CD4-positive, alpha-beta T cell treated with Interleukin-15 for 4 hours (primary cell): Measurements from ENCODE around the gene TNNI2.
"Not testable (repeated sequence)": the region's sequence is repeated elsewhere in the genome, so short reads cannot be mapped to it uniquely, and the experiment has no call there.

Experiments
- DNase-seq: peaks from one replicate; pipeline ENCODE4 v3.0.0-alpha.2; 2020; ENCODE audit warnings: low spot score

TNNI2 gene

GRCh38 chr11:1838426-1839144 is at the start of gene TNNI2:
TNNI2 (plus strand) TSS chr11:1838981; CDS start chr11:1839697, 716 bp downstream.
- DNase-seq: no peak

GRCh38 chr11:1791912-1792311 is 46.9 kb upstream of the TNNI2 start:
- DNase-seq: no peak

- peak; percentile 6 for DNase-seq
Measured at GRCh38 chr11:1792461-1792860, 46.3 kb upstream of the TNNI2 start.

GRCh38 chr11:1793081-1793480 is 45.7 kb upstream of the TNNI2 start:
- DNase-seq: no peak

DNA sequence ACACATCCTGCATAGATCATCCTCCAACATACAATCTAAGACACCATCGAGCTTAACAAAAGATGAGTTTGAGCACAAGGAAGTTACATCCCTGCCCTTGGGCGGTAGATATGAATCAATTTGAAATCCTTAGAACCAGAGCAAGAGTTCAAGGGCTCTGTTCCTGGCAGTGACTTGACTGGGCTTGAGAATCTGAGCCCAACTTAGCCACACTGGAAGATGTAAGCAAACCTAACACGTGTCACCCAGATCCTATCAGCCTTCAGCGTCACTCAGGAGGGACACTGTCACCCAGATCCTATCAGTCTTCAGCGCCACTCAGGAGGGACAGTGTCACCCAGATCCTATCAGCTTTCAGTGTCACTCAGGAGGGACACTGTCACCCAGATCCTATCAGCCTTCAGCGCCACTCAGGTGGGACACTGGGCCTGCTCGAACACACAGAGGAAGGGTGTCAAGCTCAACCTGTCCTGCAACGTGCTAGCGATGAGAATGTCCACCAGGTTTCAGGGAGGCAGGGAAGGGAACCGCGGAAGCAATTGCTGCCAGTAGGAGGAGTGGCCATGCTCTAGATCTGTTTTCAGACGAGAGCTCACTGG is 42.3 kb upstream of the TNNI2 start:
- DNase-seq: no peak

- no peak for DNase-seq
Measured at GRCh38 chr11:1797391-1798125, 41.2 kb upstream of the TNNI2 start.

DNA sequence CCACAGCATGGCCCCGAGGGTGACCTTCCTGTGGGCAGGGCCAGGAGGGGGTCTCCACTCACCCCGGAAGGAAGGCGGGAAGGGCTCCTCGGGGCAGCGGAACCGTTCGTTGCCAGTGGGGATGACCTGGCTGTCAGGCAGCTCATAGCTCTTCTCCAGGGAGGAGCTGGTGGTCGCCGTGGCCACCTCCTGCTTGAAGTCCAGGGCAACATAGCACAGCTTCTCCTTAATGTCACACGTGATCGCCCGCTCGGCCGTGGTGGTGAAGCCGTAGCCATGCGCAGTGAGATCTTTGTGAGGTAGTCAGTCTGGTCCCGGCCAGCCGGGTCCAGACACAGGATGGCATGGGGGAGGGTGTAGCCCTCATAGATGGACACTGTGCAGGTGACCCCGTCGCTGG is 35.5 kb upstream of the TNNI2 start:
- no peak for DNase-seq

GRCh38 chr11:1803835-1804519 is 34.8 kb upstream of the TNNI2 start:
- DNase-seq: not testable (repeated sequence)

GRCh38 chr11:1805525-1805924 is 33.3 kb upstream of the TNNI2 start:
- no peak for DNase-seq

- DNase-seq: no peak
Measured at GRCh38 chr11:1807264-1807995, 31.4 kb upstream of the TNNI2 start.

- no peak for DNase-seq
Measured at GRCh38 chr11:1810761-1811160, 28.0 kb upstream of the TNNI2 start.

DNA sequence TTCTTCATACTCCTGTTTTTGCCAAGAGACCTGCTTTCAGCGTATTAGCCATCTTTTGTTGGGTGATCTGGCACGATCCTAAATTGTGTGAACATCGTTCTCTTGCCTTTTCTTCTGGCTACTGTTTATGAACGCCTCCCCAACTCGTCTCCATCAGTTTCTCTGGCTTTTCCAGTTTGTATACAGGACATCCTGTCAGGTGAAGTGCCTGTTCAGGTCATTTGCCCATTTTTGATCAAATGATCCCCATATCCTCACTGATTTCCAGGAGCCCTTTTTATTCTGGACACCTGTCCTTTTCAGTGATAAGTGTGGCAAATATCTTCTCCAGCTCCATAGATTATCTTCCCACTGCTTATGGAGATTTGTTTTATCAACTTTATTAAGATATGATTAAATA is 26.5 kb upstream of the TNNI2 start:
- DNase-seq: no peak

DNA sequence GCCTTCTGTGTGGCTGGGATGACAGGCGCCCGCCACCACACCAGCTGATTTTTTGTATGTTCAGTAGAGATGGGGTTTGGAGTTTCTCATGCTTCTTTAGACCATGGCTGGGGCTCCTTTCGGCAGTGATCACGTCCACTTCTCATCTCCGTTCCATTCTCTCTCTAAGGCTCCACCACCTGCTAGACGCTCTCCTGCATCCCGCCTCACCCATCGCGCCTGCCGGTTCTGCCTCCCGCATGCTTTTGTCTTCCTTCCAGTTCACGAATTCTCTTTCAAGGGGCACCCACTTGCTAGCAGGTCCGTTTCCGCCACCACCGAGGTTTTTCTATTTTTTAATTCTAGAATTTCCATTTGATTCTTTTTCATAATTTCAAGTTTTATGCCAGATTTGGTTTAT is 26.0 kb upstream of the TNNI2 start:
- DNase-seq: no peak

DNA sequence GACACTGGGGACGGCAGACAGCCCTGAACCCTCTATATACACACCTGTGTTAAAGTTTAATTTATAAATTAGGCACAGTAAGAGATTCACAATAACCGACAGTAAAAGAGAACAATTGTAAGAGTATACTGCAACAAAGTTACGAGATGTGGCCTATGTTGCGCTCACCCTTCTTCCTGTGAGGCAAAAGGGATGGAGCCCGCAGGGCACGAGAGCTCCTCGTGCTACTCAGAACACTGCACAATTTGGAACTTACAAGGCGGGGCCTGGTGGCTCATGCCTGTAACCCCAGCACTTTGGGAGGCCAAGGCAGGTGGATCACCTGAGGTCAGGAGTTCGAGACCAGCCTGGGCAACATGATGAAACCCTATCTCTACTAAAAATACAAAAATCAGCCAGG is 25.4 kb upstream of the TNNI2 start:
- DNase-seq: not testable (repeated sequence)

GRCh38 chr11:1814691-1815090 is 24.1 kb upstream of the TNNI2 start:
- DNase-seq: no peak

DNA sequence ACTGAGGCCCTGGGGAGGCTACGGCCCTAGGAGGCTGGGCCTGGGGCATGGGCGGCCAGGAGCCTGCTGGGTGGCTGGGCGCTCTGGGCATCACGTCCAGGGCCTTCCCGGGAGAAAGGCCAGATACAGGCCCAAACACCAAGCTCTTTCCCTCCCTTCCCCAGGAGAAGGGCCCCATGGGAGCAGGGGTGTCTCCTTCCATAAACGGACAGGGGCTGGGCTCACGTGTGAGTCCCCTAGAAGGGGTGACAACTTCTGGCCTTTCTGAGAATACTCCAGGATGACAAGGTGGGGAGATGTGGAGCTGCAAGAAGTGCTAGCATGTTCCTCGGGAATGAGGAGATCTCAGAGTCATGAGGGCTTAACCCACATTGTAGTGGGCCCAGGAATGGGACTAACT is 23.5 kb upstream of the TNNI2 start:
- DNase-seq: no peak

DNA sequence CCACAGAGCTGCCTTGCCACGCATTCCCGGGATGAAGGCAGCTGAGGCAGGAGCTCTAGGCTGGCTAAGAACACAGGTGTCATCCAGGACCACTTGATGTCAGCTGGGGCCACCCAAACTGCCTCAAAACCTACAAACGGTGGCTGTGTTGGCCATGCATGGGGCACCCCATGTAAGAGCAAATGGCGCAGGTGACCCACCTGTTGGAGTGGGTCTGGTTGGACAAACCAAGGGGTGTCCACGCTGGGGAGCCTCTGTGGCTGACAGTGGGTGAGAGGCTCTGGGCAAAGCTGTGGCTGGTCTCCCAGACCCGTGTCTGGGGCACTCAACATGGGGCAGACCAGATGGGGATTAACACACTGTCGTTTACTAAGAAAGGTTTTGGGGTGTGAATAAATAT is 23.0 kb upstream of the TNNI2 start:
- no peak for DNase-seq

DNA sequence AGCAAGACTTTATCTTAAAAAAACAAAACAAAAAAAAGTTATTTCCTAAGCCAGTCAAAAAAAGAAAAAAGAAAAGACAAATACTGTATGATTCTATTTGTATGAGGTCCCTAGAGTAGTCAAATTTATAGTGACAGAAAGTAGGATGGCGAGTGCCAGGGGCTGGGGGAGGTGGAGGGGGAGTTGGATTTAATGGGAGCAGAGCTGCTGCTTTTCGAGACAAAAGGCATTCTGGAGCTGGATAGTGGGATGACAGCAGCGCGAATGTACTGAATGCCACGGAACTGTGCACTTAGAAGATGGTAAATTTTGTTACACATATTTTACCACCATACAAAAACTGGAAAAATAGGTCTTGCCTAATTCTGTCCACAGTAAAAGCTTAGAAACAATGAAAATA is 21.8 kb upstream of the TNNI2 start:
- no peak for DNase-seq

DNA sequence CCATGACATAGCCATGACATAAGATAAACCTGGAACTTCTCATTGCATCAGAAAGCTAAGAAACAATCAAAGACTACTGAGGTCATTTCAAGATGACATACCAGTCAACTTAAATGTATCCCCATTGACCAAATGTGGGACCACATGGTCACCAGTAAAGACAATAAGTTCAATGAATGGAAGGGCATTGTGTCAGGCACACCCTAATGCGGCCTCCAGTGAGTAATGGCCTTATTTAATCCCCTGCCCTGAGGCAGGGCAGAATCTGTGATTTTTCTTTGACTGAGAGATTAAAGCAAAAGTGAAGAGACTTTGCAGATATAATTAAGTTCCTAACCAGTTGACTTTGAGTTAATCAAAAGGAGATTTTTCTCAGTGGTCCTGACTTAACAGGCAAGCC is 21.3 kb upstream of the TNNI2 start:
- DNase-seq: no peak

GRCh38 chr11:1819074-1819473 is 19.7 kb upstream of the TNNI2 start:
- no peak for DNase-seq

DNA sequence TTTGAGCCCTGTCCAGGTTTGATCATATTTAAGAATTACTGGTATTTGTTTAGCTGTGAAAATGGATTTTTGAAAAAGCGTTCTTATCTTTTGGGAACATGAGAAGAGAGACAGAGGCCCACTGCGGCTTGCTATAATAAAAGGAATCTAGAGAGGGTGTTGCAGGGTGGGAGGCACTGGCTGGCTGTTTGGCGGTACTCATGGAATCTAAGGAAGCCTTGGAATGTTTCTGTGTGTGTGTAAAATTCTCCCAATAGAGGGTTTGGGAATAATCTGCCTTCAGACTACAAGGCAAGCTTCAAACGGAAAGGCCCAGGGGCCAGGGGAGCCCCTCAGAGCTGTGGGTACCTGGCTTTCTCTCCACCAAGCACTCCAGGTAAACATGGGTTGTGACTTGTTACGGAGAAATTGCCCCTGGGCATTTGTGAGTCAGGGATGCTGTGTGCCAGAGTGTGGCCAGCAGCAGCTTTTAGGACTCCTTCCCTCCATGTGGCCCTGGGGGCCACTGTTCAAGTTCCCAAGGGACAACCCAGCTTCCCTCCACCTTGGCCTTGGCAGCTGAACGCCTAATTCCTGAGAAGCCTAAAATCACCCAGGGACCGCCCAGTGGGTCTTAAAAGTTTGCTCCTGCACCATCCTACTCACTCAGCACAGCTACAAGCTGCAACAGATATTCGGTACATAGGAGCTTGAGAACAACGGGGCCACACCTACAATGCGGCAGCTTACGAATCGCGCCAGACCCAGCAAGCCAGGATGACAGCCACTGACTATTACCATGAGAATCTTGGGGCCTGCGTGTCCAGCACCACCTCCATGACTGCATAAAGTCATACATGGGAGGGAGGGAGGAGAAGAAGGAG is 18.1 kb upstream of the TNNI2 start:
- DNase-seq: no peak
